ENCODE data around the gene BLZF1. TPM values are rescaled to one million over a fixed set of nuclear protein-coding genes. Genes with fewer than 3 reads are reported as not detected.

The BLZF1 gene
- total RNA-seq, 1 experiment from 2014 or later = 14.3 TPM

GRCh38 chr1:169322138-169322537 is 45.9 kb upstream of the BLZF1 start:
- TF ChIP-seq CTCF (conservative IDR thresholded peaks at IDR 0.05) = no peak
- Histone ChIP-seq H3K23ac (ENCODE audit: insufficient read length, low read depth, low read length) (no peak overlapping the region), H2BK20ac (ENCODE audit: low read depth, low read length, poor library complexity, severe bottlenecking) (no peak overlapping the region), H3K9ac (ENCODE audit: extremely low read depth, insufficient read length, low read length) (no peak overlapping the region), H2BK15ac (ENCODE audit: low read depth, low read length) (no peak overlapping the region), H2BK120ac (ENCODE audit: low read depth, low read length, poor library complexity, severe bottlenecking) (no peak overlapping the region), H4K20me1 (ENCODE audit: control insufficient read depth, insufficient read depth, insufficient read length) (no peaks in the 10 kb centered on the region), H3K4me1 (ENCODE audit: insufficient read depth, low read length) (no peaks in the 10 kb centered on the region; the same call in 1 of the 2 replicates), H3K4ac (ENCODE audit: low read depth, low read length) (no peak overlapping the region), H4K91ac (ENCODE audit: insufficient read length, low read depth, low read length) (no peak overlapping the region), H3K56ac (ENCODE audit: insufficient read length, low read depth, low read length) (no peak overlapping the region), H3K79me2 (ENCODE audit: insufficient read depth, low read length) (no peaks in the 10 kb centered on the region), H3K27me3 (ENCODE audit: insufficient read depth, low read length) (no peaks in the 10 kb centered on the region), H2AK5ac (ENCODE audit: insufficient read length, low read length) (no peak overlapping the region), H3K18ac (ENCODE audit: insufficient read length, low read depth, low read length) (no peak overlapping the region), H4K5ac (ENCODE audit: insufficient read length, low read depth, low read length) (no peak overlapping the region), H3K79me1 (ENCODE audit: insufficient read depth, low read depth, low read length, poor library complexity, severe bottlenecking) (no peaks in the 10 kb centered on the region), H2AFZ (ENCODE audit: low read length) (no peak overlapping the region), H3T11ph (ENCODE audit: low read length) (no peak overlapping the region), H3K4me2 (ENCODE audit: insufficient read depth, insufficient read length, low read length) (no peak overlapping the region), H3K27ac (ENCODE audit: insufficient read length, low read depth, low read length) (no peak overlapping the region), H2BK12ac (ENCODE audit: insufficient read length, low read depth, low read length) (no peak overlapping the region), H3K14ac (ENCODE audit: insufficient read depth, low read length) (no peak overlapping the region), H3K23me2 (ENCODE audit: insufficient read length, low read depth, low read length, poor library complexity, severe bottlenecking) (no peaks in the 10 kb centered on the region), H4K8ac (replicated peaks; ENCODE audit: insufficient read length, low read depth, low read length) (no peak overlapping the region), H3K9me3 (ENCODE audit: control insufficient read depth, low read depth, low read length) (no peaks in the 10 kb centered on the region), H2BK5ac (ENCODE audit: insufficient read length, low read length) (no peak overlapping the region)
- DNase-seq = no peak
- Mint-ChIP-seq H3K27me3 (ENCODE audit: low read depth) (no peaks in the 10 kb centered on the region), H3K27ac (no peak overlapping the region), H3K9me3 (no peaks in the 10 kb centered on the region), H3K36me3 (ENCODE audit: insufficient read depth in 1 of 3, low read depth in 3 of 3) (peaks cover 0 to 1% (median 0%) of the 10 kb centered on the region in 3 experiments; a peak in 1 of 7 replicates), H3K4me3 (no peak overlapping the region), H3K4me1 (peaks cover 20% of the 10 kb centered on the region in 2 experiments)
- no CpG with 5 or more reads among the region's 3 CpGs for WGBS (ENCODE audit: extremely low coverage, insufficient read length, low lambda C conversion rate)
